OCI-LY1 (cell line): ENCODE results near the gene CRB2.

Experiments
- H2AFZ ChIP-seq: fragments of 200-600 bp; sonication (generic), shearing (Covaris generic); 2 replicates; pipeline ENCODE4 v1.6.0; 2014; ENCODE audit warnings: antibody characterized with exemption, mild to moderate bottlenecking, low read length
- H3F3A ChIP-seq: fragments of 200-600 bp; sonication (generic), shearing (Covaris generic); 2 replicates; pipeline ENCODE4 v1.6.0; 2014; ENCODE audit warnings: mild to moderate bottlenecking, antibody characterized with exemption, low read length, moderate library complexity; ENCODE audit not compliant: insufficient read depth
- H3K27ac ChIP-seq: fragments of 200-600 bp; sonication (generic); 2 replicates; pipeline ENCODE4 v1.5.1; 2014; ENCODE audit warnings: low read length, mixed run types, mild to moderate bottlenecking, low read depth; ENCODE audit not compliant: poor library complexity, severe bottlenecking
- H3K27me3 ChIP-seq: fragments of 200-600 bp; sonication (generic); 2 replicates; pipeline ENCODE4 v1.6.0; 2014; ENCODE audit warnings: antibody characterized with exemption, mild to moderate bottlenecking, low read length, moderate library complexity; ENCODE audit not compliant: insufficient read depth
- H3K36me3 ChIP-seq: fragments of 200-600 bp; sonication (generic); 2 replicates; pipeline ENCODE4 v1.6.1; 2014; ENCODE audit warnings: mild to moderate bottlenecking, antibody characterized with exemption, low read length, moderate library complexity, mixed read lengths; ENCODE audit not compliant: insufficient read depth
- H3K4me1 ChIP-seq: fragments of 200-600 bp; sonication (generic); 2 replicates; pipeline ENCODE4 v1.5.1; 2014; ENCODE audit warnings: mild to moderate bottlenecking, low read length, moderate library complexity; ENCODE audit not compliant: insufficient read depth, severe bottlenecking
- H3K4me2 ChIP-seq: fragments of 200-600 bp; sonication (generic), shearing (Covaris generic); 2 replicates; pipeline ENCODE4 v1.6.1; 2014; ENCODE audit warnings: low read length
- H3K4me3 ChIP-seq: fragments of 200-600 bp; sonication (generic); 2 replicates; pipeline ENCODE4 v1.5.1; 2014; ENCODE audit warnings: low read length, low read depth, mild to moderate bottlenecking, mixed read lengths; ENCODE audit not compliant: poor library complexity, severe bottlenecking
- H3K79me2 ChIP-seq: fragments of 200-600 bp; shearing (Covaris generic); 2 replicates; pipeline ENCODE4 v1.6.1; 2016; ENCODE audit warnings: mixed run types, low read length, mixed read lengths; ENCODE audit not compliant: insufficient read depth
- H3K9ac ChIP-seq: fragments of 200-600 bp; sonication (generic), shearing (Covaris generic); 2 replicates; pipeline ENCODE4 v1.6.1; 2014; ENCODE audit warnings: mild to moderate bottlenecking, low read length, mixed read lengths
- H3K9me2 ChIP-seq: fragments of 200-600 bp; sonication (generic), shearing (Covaris generic); 2 replicates; pipeline ENCODE4 v1.6.1; 2014; ENCODE audit warnings: low read depth, mild to moderate bottlenecking, low read length, mixed read lengths
- H3K9me3 ChIP-seq: fragments of 200-600 bp; shearing (Covaris generic); 2 replicates; pipeline ENCODE4 v1.6.1; 2014; ENCODE audit warnings: low read length, mixed read lengths
- H4K20me1 ChIP-seq: fragments of 200-600 bp; sonication (generic), shearing (Covaris generic); 2 replicates; pipeline ENCODE4 v1.6.0; 2016; ENCODE audit warnings: mild to moderate bottlenecking, low read length; ENCODE audit not compliant: insufficient read depth
- CTCF ChIP-seq: fragments of 200-600 bp; sonication (generic), shearing (Covaris generic); IDR thresholded peaks from 2 replicates; pipeline ENCODE4 v1.5.1; 2017; ENCODE audit warnings: mild to moderate bottlenecking, antibody characterized with exemption, low read length, moderate library complexity, mixed read lengths
- EZH2 ChIP-seq: fragments of 200-600 bp; sonication (generic), shearing (Covaris generic); IDR thresholded peaks from 2 replicates; pipeline ENCODE4 v1.8.0; 2017; ENCODE audit warnings: borderline replicate concordance, mixed run types, mild to moderate bottlenecking, antibody characterized with exemption, low read length, moderate library complexity, mixed read lengths

CRB2 gene

DNA sequence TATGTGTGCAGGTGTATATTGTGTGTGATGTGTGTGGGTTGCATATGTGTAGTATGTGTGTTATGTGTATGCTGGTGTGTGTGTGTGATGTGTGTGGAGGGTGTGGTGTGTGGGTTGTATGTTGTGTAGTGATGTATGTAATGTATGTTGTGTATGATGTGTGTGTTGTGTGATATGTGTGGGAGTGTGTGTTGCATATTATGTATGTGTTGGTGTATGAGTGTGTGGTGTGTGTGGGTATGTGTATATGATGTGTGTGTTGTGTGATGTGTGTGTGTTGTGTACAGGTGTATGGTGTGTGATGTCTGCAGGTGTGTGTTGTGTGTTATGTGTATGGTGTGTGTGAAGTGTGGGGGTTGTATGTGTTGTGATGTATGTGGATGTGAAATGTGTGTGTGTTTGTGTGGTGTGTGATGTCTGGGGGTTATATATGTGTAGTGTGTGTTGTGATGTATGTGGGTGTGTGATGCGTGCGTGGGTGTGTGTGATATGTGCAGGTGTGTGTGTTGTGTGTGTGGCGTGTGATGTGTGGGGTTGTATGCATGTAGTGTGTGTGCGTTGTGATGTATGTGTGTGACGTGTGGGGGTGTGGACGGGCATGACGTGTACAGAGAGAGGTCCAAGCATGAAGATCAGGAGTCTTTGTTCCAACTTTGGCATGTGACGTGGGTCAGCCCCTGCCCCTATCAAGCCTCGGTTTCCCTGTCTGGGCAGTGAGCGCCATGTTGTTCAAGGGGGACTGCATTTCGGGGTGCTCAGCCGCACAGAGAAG lies 8.5 kb upstream of the CRB2 start:
- H3K9me2 ChIP-seq = no peaks in the 10 kb centered on the region
- no peak overlapping the region for H3K4me2 ChIP-seq
- peaks cover 11% of the 10 kb centered on the region; the same call in 1 of the 2 replicates for H3F3A ChIP-seq
- H2AFZ ChIP-seq = no peak overlapping the region
- no peaks in the 10 kb centered on the region for H4K20me1 ChIP-seq
- no peak overlapping the region for H3K4me3 ChIP-seq
- H3K79me2 ChIP-seq = no peaks in the 10 kb centered on the region
- no peak for TF ChIP-seq EZH2
- no peak for TF ChIP-seq CTCF
- H3K9ac ChIP-seq = no peak overlapping the region
- no peaks in the 10 kb centered on the region for H3K27me3 ChIP-seq
- peaks cover 57% of the 10 kb centered on the region for H3K4me1 ChIP-seq
- no peaks in the 10 kb centered on the region for H3K9me3 ChIP-seq
- H3K36me3 ChIP-seq = no peaks in the 10 kb centered on the region
- peak overlapping the region; percentile 76 for H3K27ac ChIP-seq

DNA sequence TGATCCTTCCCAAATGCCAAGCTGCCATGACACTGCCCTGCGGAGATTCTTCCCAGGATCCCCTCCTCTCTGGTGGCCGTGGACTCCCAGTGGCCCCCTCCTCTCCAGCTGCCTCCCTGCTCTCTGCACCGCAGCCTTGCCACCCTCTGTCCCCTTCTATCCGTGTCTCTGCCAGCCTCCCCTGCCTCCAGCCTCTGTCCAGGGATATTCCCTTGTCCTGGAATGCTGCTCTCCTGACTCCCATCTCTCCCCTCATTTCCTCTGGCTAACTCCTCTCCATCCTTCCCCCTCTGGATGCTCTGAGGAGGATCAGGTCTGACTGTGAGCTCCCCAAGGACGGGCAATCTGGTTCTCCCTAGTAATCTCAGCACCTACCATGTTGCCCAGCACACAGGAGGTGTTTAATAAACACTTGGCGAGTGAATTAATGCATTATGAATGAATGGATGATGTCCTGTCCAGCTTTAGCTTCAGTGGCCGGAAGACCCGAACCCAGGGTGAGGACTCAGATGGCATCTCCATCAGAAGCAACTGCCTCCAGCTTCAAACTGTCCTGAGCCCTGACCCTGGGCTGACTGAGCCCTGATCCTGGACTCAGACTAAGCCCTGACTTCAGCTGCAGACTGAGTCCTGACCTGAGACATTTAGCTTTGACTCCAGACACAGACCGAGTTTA lies 7.5 kb upstream of the CRB2 start:
- Histone ChIP-seq H3K36me3 (no peaks in the 10 kb centered on the region), H4K20me1 (no peaks in the 10 kb centered on the region), H3K4me3 (no peak overlapping the region), H3F3A (peaks cover 11% of the 10 kb centered on the region; the same call in 1 of the 2 replicates), H3K27ac (peak overlapping the region; percentile 76), H3K79me2 (no peaks in the 10 kb centered on the region), H3K9me3 (no peaks in the 10 kb centered on the region), H3K4me2 (no peak overlapping the region), H3K9me2 (no peaks in the 10 kb centered on the region), H3K4me1 (peaks cover 47% of the 10 kb centered on the region), H3K27me3 (no peaks in the 10 kb centered on the region; the same call in 1 of the 2 replicates), H3K9ac (no peak overlapping the region), H2AFZ (no peak overlapping the region)
- TF ChIP-seq CTCF (no peak), EZH2 (no peak)

DNA sequence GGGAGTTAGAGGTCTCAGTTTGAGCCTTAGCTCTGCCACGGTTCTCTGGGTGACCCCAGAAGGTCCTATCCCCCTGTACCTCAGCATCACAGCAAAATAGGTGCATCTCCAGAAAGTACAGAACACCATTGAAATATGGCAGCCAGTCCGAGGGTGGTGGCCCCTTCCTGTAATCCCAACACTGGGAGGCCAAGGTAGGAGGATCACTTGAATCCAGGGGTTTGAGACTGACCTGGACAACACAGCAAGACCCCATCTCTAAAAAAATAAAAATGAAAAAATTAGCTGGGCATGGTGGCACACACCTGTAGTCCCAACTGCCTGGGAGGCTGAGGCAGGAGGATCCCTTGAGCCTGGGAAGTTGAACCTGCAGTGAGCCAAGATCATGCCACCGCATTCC lies 7.0 kb upstream of the CRB2 start:
- peaks cover 11% of the 10 kb centered on the region; the same call in 1 of the 2 replicates for H3F3A ChIP-seq
- peaks cover 45% of the 10 kb centered on the region for H3K4me1 ChIP-seq
- H3K9me2 ChIP-seq = no peaks in the 10 kb centered on the region
- H3K27ac ChIP-seq = peak overlapping the region; percentile 76
- no peak for TF ChIP-seq CTCF
- no peak for TF ChIP-seq EZH2
- no peaks in the 10 kb centered on the region for H3K9me3 ChIP-seq
- no peak overlapping the region for H3K4me3 ChIP-seq
- H3K36me3 ChIP-seq = no peaks in the 10 kb centered on the region
- H4K20me1 ChIP-seq = no peaks in the 10 kb centered on the region
- no peak overlapping the region for H2AFZ ChIP-seq
- H3K4me2 ChIP-seq = no peak overlapping the region
- no peaks in the 10 kb centered on the region for H3K79me2 ChIP-seq
- no peak overlapping the region for H3K9ac ChIP-seq
- no peaks in the 10 kb centered on the region; the same call in 1 of the 2 replicates for H3K27me3 ChIP-seq
